Measurements from ENCODE around the gene CRELD2.

CRELD2 gene

GRCh38 chr22:49887064-49887451, 31.4 kb upstream of the CRELD2 start:
- in situ Hi-C loops (cut with MboI; ENCODE audit: low sequenced_read_pairs) = no loop called here

GRCh38 chr22:49887702-49888101, 30.7 kb upstream of the CRELD2 start:
- in situ Hi-C loops (cut with MboI; ENCODE audit: low sequenced_read_pairs) = no loop called here

- in situ Hi-C loops (cut with MboI; ENCODE audit: low sequenced_read_pairs) = no loop called here
Observed at GRCh38 chr22:49889071-49889470, 29.4 kb upstream of the CRELD2 start.

GRCh38 chr22:49892226-49892899, 26.1 kb upstream of the CRELD2 start:
- in situ Hi-C loops (cut with MboI; ENCODE audit: low sequenced_read_pairs) = no loop called here

- in situ Hi-C loops (cut with MboI; ENCODE audit: low sequenced_read_pairs) = no loop called here
Observed at GRCh38 chr22:49893025-49893424, 25.4 kb upstream of the CRELD2 start.

GRCh38 chr22:49894322-49895054, 23.9 kb upstream of the CRELD2 start:
- in situ Hi-C loops (cut with MboI; ENCODE audit: low sequenced_read_pairs) = no loop called here

GRCh38 chr22:49896201-49896600, 22.2 kb upstream of the CRELD2 start:
- in situ Hi-C loops (cut with MboI; ENCODE audit: low sequenced_read_pairs) = no loop called here

- in situ Hi-C loops (cut with MboI; ENCODE audit: low sequenced_read_pairs) = no loop called here
Observed at GRCh38 chr22:49897015-49897684, 21.3 kb upstream of the CRELD2 start.

- in situ Hi-C loops (cut with MboI; ENCODE audit: low sequenced_read_pairs) = no loop called here
Observed at GRCh38 chr22:49899530-49899929, 18.9 kb upstream of the CRELD2 start.

GRCh38 chr22:49900441-49901230, 17.8 kb upstream of the CRELD2 start:
- in situ Hi-C loops (cut with MboI; ENCODE audit: low sequenced_read_pairs) = no loop called here

- in situ Hi-C loops (cut with MboI; ENCODE audit: low sequenced_read_pairs) = no loop called here
Observed at GRCh38 chr22:49901457-49901856, 17.0 kb upstream of the CRELD2 start.

GRCh38 chr22:49903322-49904039, 15.0 kb upstream of the CRELD2 start:
- in situ Hi-C loops (cut with MboI; ENCODE audit: low sequenced_read_pairs) = no loop called here

- in situ Hi-C loops (cut with MboI; ENCODE audit: low sequenced_read_pairs) = no loop called here
Observed at GRCh38 chr22:49904040-49904369, 14.4 kb upstream of the CRELD2 start.

GRCh38 chr22:49905465-49905864, 13.0 kb upstream of the CRELD2 start:
- in situ Hi-C loops (cut with MboI; ENCODE audit: low sequenced_read_pairs) = no loop called here

- in situ Hi-C loops (cut with MboI; ENCODE audit: low sequenced_read_pairs) = no loop called here
Observed at GRCh38 chr22:49906071-49906798, 12.2 kb upstream of the CRELD2 start.

GRCh38 chr22:49906799-49907290, 11.6 kb upstream of the CRELD2 start:
- in situ Hi-C loops (cut with MboI; ENCODE audit: low sequenced_read_pairs) = no loop called here

- in situ Hi-C loops (cut with MboI; ENCODE audit: low sequenced_read_pairs) = no loop called here
Observed at GRCh38 chr22:49907807-49908206, 10.6 kb upstream of the CRELD2 start.

GRCh38 chr22:49909476-49910205, 8.8 kb upstream of the CRELD2 start:
- in situ Hi-C loops (cut with MboI; ENCODE audit: low sequenced_read_pairs) = no loop called here

All from HL-60/S4 treated with phorbol 12-myristate 13-acetate at 8.2 ng/mL for 4 days and 3 days (cell line).